HG02610 (cell line): ENCODE measurements around the gene TRIM50.
A peak's percentile ranks its signal among the peaks of the same experiment; 100 is the strongest.
"Not testable (repeated sequence)": the region's sequence is repeated elsewhere in the genome, so short reads cannot be mapped to it uniquely, and the experiment has no call there.

ENCODE experiments used
- ATAC-seq: cut with Tn5 transposase; IDR thresholded peaks from one replicate; pipeline ENCODE4 v1.9.1; 2021; ENCODE audit warnings: mild to moderate bottlenecking, moderate library complexity; ENCODE audit not compliant: unreplicated experiment

The TRIM50 gene

DNA sequence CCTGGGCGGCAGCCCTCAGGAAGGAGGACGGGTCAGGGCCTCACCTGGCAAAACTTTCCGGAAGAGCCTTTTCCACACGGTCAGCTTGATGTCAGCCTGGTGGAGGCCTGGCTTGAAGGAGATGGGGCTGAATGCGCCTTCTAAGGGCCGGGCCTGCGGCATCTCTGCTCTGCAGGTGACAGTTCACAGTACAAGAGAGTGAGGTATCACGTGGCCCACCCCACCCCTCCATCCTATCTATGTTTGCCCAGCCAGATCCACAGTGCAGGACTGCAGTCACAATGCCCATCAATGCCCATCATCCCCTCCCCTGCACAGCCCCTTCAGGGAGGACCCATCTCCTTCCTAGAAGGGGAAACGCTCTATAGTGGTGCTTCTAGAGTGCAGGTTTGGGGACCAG lies 11.4 kb downstream of the TRIM50 start:
- ATAC-seq = no peak

- no peak for ATAC-seq
Measured at GRCh38 chr7:73314271-73314670, 13.6 kb downstream of the TRIM50 start.

DNA sequence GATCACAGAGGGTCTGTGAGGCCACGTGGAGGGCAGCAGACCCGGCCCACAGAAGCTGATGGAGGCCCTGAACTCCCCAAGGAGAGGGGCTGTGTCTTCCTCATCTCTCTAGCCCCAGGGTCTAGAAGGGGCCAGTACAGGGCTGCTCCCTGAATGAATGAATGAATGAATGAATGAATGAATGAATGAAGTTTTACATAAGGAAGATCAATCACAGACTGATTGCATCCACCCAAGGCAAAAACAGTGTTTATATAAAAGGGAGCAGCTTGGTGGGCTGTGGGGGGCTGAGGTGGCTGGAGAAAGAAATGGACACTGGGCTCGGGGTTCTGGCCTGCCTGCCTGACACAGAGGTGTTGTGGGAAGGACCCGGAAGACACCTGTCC lies 14.4 kb downstream of the TRIM50 start:
- no peak for ATAC-seq

- no peak for ATAC-seq
Measured at GRCh38 chr7:73312831-73313520, 14.9 kb downstream of the TRIM50 start.

GRCh38 chr7:73311421-73311820 lies 16.5 kb downstream of the TRIM50 start:
- ATAC-seq = not testable (repeated sequence)

- ATAC-seq = peak; percentile 81
Measured at GRCh38 chr7:73308665-73309214, 19.1 kb downstream of the TRIM50 start, which contains the start of gene NSUN5. NSUN5 (minus strand) TSS chr7:73308826; CDS start chr7:73308790, 36 bp downstream.

DNA sequence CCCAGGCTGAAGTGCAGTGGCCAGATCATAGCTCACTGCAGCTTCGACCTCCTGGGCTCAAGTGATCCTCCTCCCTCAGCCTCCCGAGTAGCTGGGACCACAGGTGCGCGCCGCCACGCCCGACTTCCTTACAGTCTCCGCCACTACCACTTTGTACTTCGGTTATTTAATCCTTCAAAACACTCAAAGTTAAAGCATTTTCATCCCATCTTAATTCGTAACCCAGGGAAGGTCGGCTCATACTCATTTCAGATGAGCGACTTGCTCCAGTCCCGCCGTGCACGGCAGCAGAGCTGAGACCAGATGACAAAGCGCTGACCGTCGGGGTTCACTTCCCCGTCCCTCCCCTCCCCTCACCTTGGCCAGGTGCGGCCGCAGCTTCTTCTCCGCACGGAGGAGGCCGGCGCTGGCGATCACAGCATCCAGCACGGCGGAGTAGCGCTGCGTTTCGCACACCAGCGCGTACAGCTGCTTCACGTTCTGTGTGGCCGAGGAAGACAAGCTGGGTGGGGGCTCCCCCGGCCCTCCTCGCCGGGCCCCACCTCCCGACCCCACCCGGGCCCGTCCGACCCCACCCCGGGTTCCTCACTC lies 19.7 kb downstream of the TRIM50 start:
- peak; percentile 36 for ATAC-seq

- ATAC-seq = no peak
Measured at GRCh38 chr7:73307436-73307835, 20.4 kb downstream of the TRIM50 start.

DNA sequence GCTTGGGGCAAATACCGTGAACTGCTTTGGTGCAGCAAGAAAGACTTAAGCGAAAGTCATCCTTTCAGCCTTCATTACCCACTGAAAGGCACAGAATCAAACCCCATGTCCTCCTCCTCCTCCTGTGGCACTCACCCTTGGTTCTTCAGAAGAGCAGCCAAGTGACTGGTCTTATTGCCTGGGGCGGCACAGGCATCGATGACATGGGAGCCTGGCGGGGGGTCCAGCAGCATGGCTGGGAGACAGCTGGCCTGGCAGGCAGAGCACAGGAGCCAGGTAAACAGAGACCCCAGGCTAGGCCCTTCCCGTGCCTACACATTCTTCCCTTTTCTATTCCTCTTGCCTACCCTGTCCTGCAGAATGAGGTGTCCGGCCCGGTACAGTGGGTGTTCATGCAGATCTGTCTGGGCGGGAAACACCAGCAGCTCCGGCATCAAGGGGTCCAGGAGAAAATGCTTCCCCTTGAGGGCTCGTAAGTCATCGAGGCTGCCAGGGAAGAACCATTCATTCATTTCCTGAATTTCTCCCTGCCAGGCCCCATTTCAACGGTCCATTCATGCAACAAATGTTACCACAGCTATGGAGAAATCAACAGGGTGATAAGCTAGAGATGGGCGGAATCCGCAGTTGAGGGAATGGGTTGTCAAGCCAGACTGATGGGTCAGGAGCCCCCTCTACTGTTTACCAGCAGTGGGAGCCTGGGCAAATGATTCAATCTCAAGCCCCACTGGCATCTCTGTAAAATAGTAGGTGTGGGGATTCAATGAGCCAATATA lies 23.1 kb downstream of the TRIM50 start:
- not testable (repeated sequence) for ATAC-seq

- ATAC-seq = no peak
Measured at GRCh38 chr7:73304071-73304470, 23.8 kb downstream of the TRIM50 start.

GRCh38 chr7:73303546-73303945 lies 24.3 kb downstream of the TRIM50 start:
- ATAC-seq = no peak

GRCh38 chr7:73302846-73303245 lies 25.0 kb downstream of the TRIM50 start:
- ATAC-seq = not testable (repeated sequence)

GRCh38 chr7:73301108-73301507 lies 26.8 kb downstream of the TRIM50 start:
- ATAC-seq = not testable (repeated sequence)

DNA sequence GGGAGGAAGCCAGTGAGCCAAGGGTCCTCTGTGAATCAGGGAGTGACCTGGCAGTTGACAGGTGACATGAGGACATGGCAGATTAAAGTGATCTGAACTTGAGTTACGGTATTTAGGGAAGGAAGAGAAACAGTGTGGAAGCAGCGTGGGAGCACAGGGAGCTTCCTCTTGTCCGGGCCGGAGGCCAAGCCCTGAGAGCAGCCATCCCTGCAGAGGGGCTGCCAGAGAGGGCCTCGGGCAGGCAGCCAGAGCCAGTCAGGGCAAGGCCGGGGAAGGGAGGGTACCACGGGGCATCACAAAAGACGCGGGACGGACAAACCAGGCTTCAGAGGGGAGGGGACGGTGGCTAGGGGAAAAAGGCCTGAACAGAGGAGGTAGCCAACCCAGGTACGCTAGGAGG lies 28.1 kb downstream of the TRIM50 start:
- not testable (repeated sequence) for ATAC-seq

- not testable (repeated sequence) for ATAC-seq
Measured at GRCh38 chr7:73297706-73298105, 30.2 kb downstream of the TRIM50 start.

DNA sequence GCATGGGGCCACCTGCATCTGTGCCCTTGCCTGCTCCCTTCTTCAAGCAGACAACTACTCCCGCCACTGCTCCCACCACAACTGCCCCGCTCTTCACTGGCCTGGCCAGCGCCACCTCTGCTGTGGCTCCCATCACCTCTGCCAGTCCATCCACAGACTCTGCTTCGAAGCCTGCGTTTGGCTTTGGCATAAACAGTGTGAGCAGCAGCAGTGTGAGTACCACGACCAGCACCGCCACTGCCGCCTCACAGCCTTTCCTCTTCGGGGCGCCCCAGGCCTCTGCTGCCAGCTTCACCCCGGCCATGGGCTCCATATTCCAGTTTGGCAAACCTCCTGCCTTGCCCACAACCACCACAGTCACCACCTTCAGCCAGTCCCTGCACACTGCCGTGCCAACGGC lies 30.6 kb downstream of the TRIM50 start:
- not testable (repeated sequence) for ATAC-seq

DNA sequence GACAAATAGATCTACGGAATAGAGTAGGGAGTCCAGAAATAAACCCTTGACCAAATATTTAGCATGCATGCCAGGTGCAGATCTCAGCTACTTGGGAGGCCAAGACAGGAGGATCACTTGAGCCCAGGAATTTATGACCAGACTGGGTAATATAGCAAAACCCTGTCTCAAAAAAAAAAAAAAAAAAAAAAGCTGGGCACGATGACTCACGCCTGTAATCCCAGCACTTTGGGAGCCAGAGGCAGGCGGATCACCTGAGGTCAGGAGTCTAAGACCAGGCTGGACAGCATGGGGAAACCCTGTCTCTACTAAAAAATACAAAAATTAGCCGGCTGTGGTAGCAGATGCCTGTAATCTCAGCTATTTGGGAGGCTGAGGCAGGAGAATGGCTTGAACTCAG lies 50.7 kb downstream of the TRIM50 start:
- not testable (repeated sequence) for ATAC-seq

GRCh38 chr7:73267813-73268212 lies 60.1 kb downstream of the TRIM50 start:
- not testable (repeated sequence) for ATAC-seq

GRCh38 chr7:73266719-73267368 lies 61.0 kb downstream of the TRIM50 start:
- ATAC-seq = peak; percentile 84
